Sigmoid colon (tissue), 7 donors: ENCODE results near the gene FKRP. TPM values are rescaled to one million over a fixed set of nuclear protein-coding genes. Genes with fewer than 3 reads are reported as not detected.

Experiments used
- DNase-seq: peaks from one replicate; pipeline ENCODE4 v3.0.0-alpha.2; 2019
- H3K27ac ChIP-seq, 4 donors: fragments of 200-600 bp; sonication (generic); one replicate each; pipeline ENCODE4 v1.5.1; 2016 to 2019; ENCODE audit warnings: mild to moderate bottlenecking in 1 of 4
- H3K27me3 ChIP-seq, 3 donors: fragments of 200-600 bp; sonication (generic); one replicate each; pipeline ENCODE4 v1.5.1; 2019; ENCODE audit warnings: mild to moderate bottlenecking in 1 of 3
- H3K36me3 ChIP-seq, 4 donors: fragments of 200-600 bp; sonication (generic); one replicate each; pipeline ENCODE4 v1.5.1; 2016 to 2019
- H3K4me1 ChIP-seq, 4 donors: fragments of 200-600 bp; sonication (generic); one replicate each; pipeline ENCODE4 v1.5.1; 2017 to 2019
- H3K4me3 ChIP-seq, 4 donors: fragments of 200-600 bp; sonication (generic); one replicate each; pipeline ENCODE4 v1.5.1; 2017 to 2019; ENCODE audit warnings: mild to moderate bottlenecking in 2 of 4, moderate library complexity in 1 of 4
- H3K9me3 ChIP-seq, 4 donors: fragments of 200-600 bp in 3 of 4; sonication (generic) in 3 of 4; one replicate each; pipeline versions ENCODE4 v1.5.1 to v1.6.1; 2013 to 2019
- CTCF ChIP-seq, 4 experiments: fragments of 450-650 bp in 3 of 4; fragments of 200-600 bp in 1 of 4; IDR thresholded peaks; one replicate each; pipeline ENCODE4 v1.5.1; 2016 to 2019; ENCODE audit warnings: antibody characterized with exemption in 4 of 4, mild to moderate bottlenecking in 3 of 4, moderate library complexity in 2 of 4
- EP300 ChIP-seq, 4 donors: sonication (generic); formaldehyde crosslinking; IDR thresholded peaks; one replicate each; pipeline ENCODE4 v1.6.1; 2017; ENCODE audit warnings: antibody characterized with exemption in 4 of 4
- POLR2A ChIP-seq, 2 donors: fragments of 450-650 bp; IDR thresholded peaks; one replicate each; pipeline ENCODE4 v1.6.1; 2016; ENCODE audit warnings: antibody characterized with exemption in 2 of 2, mild to moderate bottlenecking in 2 of 2, moderate library complexity in 2 of 2
- POLR2AphosphoS5 ChIP-seq, 4 donors: sonication (generic); formaldehyde crosslinking; IDR thresholded peaks; one replicate each; pipeline ENCODE4 v1.6.1; 2017; ENCODE audit warnings: antibody characterized with exemption in 4 of 4
- WGBS, 2 donors: extraction: QIAGEN DNeasy Blood & Tissue Kit; methylation state at CpG; one replicate each; pipeline ENCODE4 v1.1.7; 2013; 5-methylcytosine and 5-hydroxymethylcytosine counted together
- intact Hi-C: fragments of 100-400 bp; cut with DNase I; formaldehyde crosslinking; loops from one replicate; pipeline ENCODE4 v1.15.1; 2023
- polyA plus RNA-seq, 3 donors: library from polyadenylated mRNA; stranded (reverse); fragments of 200-250 nt; gene quantifications; one replicate each; pipeline ENCODE4 v1.2.3, GENCODE V29; 2013
- total RNA-seq, 4 donors: library from RNA; depleted of rRNA; stranded (reverse); fragments of >200 nt; gene quantifications; one replicate each; pipeline ENCODE4 v1.1.0, GENCODE V29; 2016
- donor health status: healthy with polysubstance abuse.
- donor health status: Bipolar disorder and iron deficiency.
- donor health status: healthy.

FKRP gene
- total and polyA plus RNA-seq, 7 donors, result 1.4 to 31.0 (median 15.0) TPM

- no peak for DNase-seq
- no peaks in the 10 kb centered on the region for H3K27me3 ChIP-seq
- WGBS, 2 donors, result 66 to 89% methylated on average over 25 of the region's 25 CpGs
- peaks cover 41 to 75% (median 71%) of the 10 kb centered on the region in 4 donors for H3K36me3 ChIP-seq
- TF ChIP-seq EP300 (IDR thresholded peaks at IDR 0.05) (no peak), POLR2A (IDR thresholded peaks at IDR 0.05) (no peak), POLR2AphosphoS5 (IDR thresholded peaks at IDR 0.05) (no peak)
- H3K4me3 ChIP-seq, result no peak overlapping the region
- peaks cover 0 to 10% (median 7%) of the 10 kb centered on the region in 4 donors for H3K4me1 ChIP-seq
- H3K9me3 ChIP-seq, result no peaks in the 10 kb centered on the region
- H3K27ac ChIP-seq, result no peak overlapping the region
- intact Hi-C loops, result no loop called here
These were observed 23.3 kb upstream of the FKRP start for GRCh38 chr19:46722421-46723022.

GRCh38 chr19:46723023-46723461 is 22.8 kb upstream of the FKRP start:
- Histone ChIP-seq H3K4me3 (no peak overlapping the region), H3K36me3 (peaks cover 42 to 80% (median 76%) of the 10 kb centered on the region in 4 donors), H3K4me1 (peaks cover 0 to 6% (median 4%) of the 10 kb centered on the region in 4 donors), H3K9me3 (no peaks in the 10 kb centered on the region), H3K27ac (no peak overlapping the region), H3K27me3 (no peaks in the 10 kb centered on the region)
- TF ChIP-seq POLR2AphosphoS5 (IDR thresholded peaks at IDR 0.05), result no peak
- TF ChIP-seq POLR2A (IDR thresholded peaks at IDR 0.05), result no peak
- TF ChIP-seq CTCF (IDR thresholded peaks at IDR 0.05), result no peak
- TF ChIP-seq EP300 (IDR thresholded peaks at IDR 0.05), result no peak
- 72 to 93% methylated on average over 16 of the region's 16 CpGs for WGBS, 2 donors
- no peak for DNase-seq
- intact Hi-C loops, result no loop called here

GRCh38 chr19:46723471-46723870 is 22.4 kb upstream of the FKRP start:
- Histone ChIP-seq H3K4me3 (no peak overlapping the region), H3K27me3 (no peaks in the 10 kb centered on the region), H3K36me3 (peaks cover 46 to 85% (median 79%) of the 10 kb centered on the region in 4 donors), H3K4me1 (peaks cover 0 to 9% (median 2%) of the 10 kb centered on the region in 4 donors), H3K27ac (no peak overlapping the region), H3K9me3 (no peaks in the 10 kb centered on the region)
- DNase-seq, result no peak
- no peak for TF ChIP-seq CTCF (IDR thresholded peaks at IDR 0.05)
- no peak for TF ChIP-seq POLR2A (IDR thresholded peaks at IDR 0.05)
- TF ChIP-seq POLR2AphosphoS5 (IDR thresholded peaks at IDR 0.05), result no peak
- no peak for TF ChIP-seq EP300 (IDR thresholded peaks at IDR 0.05)
- intact Hi-C loops, result no loop called here
- WGBS, 2 donors, result 96% methylated on average over 6 of the region's 6 CpGs

GRCh38 chr19:46724468-46724867 is 21.4 kb upstream of the FKRP start:
- intact Hi-C loops, result no loop called here
- Histone ChIP-seq H3K36me3 (peaks cover 46 to 93% (median 84%) of the 10 kb centered on the region in 4 donors), H3K4me1 (peaks cover 0 to 19% (median 11%) of the 10 kb centered on the region in 4 donors), H3K27me3 (no peaks in the 10 kb centered on the region), H3K27ac (no peak overlapping the region), H3K4me3 (no peak overlapping the region), H3K9me3 (no peaks in the 10 kb centered on the region)
- 86 to 91% methylated on average over 20 of the region's 20 CpGs for WGBS, 2 donors
- DNase-seq, result no peak
- TF ChIP-seq CTCF (IDR thresholded peaks at IDR 0.05), result no peak
- no peak for TF ChIP-seq EP300 (IDR thresholded peaks at IDR 0.05)
- no peak for TF ChIP-seq POLR2A (IDR thresholded peaks at IDR 0.05)
- TF ChIP-seq POLR2AphosphoS5 (IDR thresholded peaks at IDR 0.05), result no peak

DNA sequence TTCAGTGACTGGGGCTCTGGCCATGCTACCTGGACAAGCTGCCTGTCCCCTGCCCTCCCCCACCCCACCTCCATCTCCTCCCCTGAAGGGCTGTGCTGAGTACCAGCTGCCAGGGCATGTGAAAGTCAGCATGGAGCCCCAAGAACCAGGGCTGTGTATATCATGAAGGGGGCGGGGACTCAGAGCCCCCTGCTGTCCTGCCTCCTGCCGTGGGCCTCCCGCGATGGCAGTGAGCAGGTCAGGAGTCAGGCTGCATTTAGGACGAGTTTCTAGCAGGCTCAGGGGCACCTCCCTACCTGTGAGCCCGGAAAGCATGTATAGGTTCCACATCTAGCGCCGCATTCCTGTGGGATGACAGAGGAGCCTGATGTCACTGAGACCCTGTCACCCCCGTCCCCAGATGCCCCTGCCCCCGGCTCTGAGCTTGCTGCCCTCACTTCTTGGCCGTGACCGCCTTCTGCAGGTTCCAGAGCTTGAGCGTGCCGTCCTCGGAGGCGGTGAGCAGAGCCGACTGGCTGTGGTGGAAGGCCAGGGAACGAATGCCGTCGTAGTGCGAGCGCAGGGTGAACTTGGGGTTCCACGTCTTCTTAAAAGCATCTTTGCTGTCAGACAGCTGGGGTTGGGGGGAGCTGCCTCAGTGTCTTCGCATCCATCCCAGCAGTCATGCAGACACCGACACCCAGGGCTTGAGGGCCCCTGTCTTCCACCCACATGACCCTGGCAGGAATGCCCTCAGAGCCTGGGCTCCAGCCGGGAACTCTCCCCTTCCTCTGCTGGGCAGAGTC is 20.6 kb upstream of the FKRP start:
- H3K36me3 ChIP-seq, result peaks cover 53 to 97% (median 87%) of the 10 kb centered on the region in 4 donors
- no peak for TF ChIP-seq POLR2AphosphoS5 (IDR thresholded peaks at IDR 0.05)
- no peak for TF ChIP-seq CTCF (IDR thresholded peaks at IDR 0.05)
- no peak for TF ChIP-seq POLR2A (IDR thresholded peaks at IDR 0.05)
- no peak for TF ChIP-seq EP300 (IDR thresholded peaks at IDR 0.05)
- no peak overlapping the region for H3K27ac ChIP-seq
- H3K4me3 ChIP-seq, result no peak overlapping the region
- DNase-seq, result no peak
- intact Hi-C loops, result no loop called here
- H3K27me3 ChIP-seq, result no peaks in the 10 kb centered on the region
- peaks cover 0 to 19% (median 13%) of the 10 kb centered on the region in 4 donors for H3K4me1 ChIP-seq
- no peaks in the 10 kb centered on the region for H3K9me3 ChIP-seq
- 94 to 95% methylated on average over 26 of the region's 26 CpGs for WGBS, 2 donors
